Measurements from ENCODE around the gene C2orf68. TPM values are rescaled to one million over a fixed set of nuclear protein-coding genes. Genes with fewer than 3 reads are reported as not detected.
A peak's percentile ranks its signal among the peaks of the same experiment; 100 is the strongest.
"Not testable (repeated sequence)": the region's sequence is repeated elsewhere in the genome, so short reads cannot be mapped to it uniquely, and the experiment has no call there.

The C2orf68 gene
- polyA plus RNA-seq, 3 donors: 24.2 to 32.9 (median 30.7) TPM

DNA sequence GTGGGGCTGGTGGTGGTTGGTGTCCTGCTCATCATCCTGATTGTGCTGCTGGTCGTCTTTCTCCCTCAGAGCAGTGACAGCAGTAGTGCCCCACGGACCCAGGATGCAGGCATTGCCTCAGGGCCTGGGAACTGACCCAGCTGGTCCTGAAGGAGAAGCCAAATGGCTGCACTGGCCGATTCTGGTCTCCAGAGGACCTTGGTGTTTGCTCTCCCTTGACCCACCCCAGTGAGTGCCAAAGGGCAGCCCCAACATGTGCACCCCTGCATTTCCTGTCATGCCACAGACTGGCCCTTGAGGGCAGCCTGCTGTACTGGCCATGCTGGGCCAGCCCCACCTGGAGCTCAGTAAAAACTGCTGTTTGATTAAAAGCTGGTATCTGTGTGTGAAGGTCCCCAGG lies 18.8 kb downstream of the C2orf68 start:
- Histone ChIP-seq H3K9ac (ENCODE audit: insufficient read depth, low read length, poor library complexity, severe bottlenecking) (no peak overlapping the region), H3K4me3 (replicated peaks in 1 of 3; ENCODE audit: low read depth in 2 of 3, low read length in 3 of 3) (no peak overlapping the region), H3K9me3 (replicated peaks in 1 of 2; ENCODE audit: control insufficient read depth in 1 of 2, insufficient read depth in 1 of 2, low read length in 2 of 2) (no peaks in the 10 kb centered on the region), H2AFZ (ENCODE audit: insufficient read depth, low read depth, low read length, poor library complexity, severe bottlenecking) (no peak overlapping the region), H3K27ac (ENCODE audit: low read depth in 1 of 2, low read length in 2 of 2) (no peak overlapping the region), H4K20me1 (ENCODE audit: insufficient read depth, low read length) (peaks cover 16% of the 10 kb centered on the region), H3K4me1 (ENCODE audit: control insufficient read depth in 1 of 2, insufficient read depth in 2 of 2, low read length in 2 of 2) (peaks cover 65 to 71% of the 10 kb centered on the region in 2 donors), H3K79me2 (ENCODE audit: insufficient read depth, low read length) (peaks cover 79% of the 10 kb centered on the region), H3K4me2 (replicated peaks; ENCODE audit: extremely low read depth, low read length, poor library complexity, severe bottlenecking) (no peak overlapping the region), H3K27me3 (ENCODE audit: control insufficient read depth in 2 of 2, insufficient read depth in 2 of 2, low read length in 2 of 2) (no peaks in the 10 kb centered on the region), H3K36me3 (replicated peaks in 1 of 2; ENCODE audit: control insufficient read depth in 1 of 2, insufficient read depth in 2 of 2, low read length in 2 of 2) (peaks cover 12 to 19% of the 10 kb centered on the region in 2 donors)
- Mint-ChIP-seq H3K27me3 (ENCODE audit: low read depth in 3 of 3) (peaks cover 0 to 7% (median 0%) of the 10 kb centered on the region in 3 donors), H3K9me3 (peaks cover 0 to 2% (median 0%) of the 10 kb centered on the region in 7 donors), H3K27ac (peak overlapping the region in 2 of 7 donors; percentile 6 to 45), H3K4me1 (peaks cover 69% of the 10 kb centered on the region), H3K36me3 (peaks cover 27 to 32% of the 10 kb centered on the region in 2 donors), H3K4me3 (no peak overlapping the region)
- WGBS (ENCODE audit: insufficient coverage): 90% methylated on average over 3 of the region's 3 CpGs
- no peak for DNase-seq
- intact Hi-C loops (cut with micrococcal nuclease): no loop called here
- TF ChIP-seq, protein P1, sequence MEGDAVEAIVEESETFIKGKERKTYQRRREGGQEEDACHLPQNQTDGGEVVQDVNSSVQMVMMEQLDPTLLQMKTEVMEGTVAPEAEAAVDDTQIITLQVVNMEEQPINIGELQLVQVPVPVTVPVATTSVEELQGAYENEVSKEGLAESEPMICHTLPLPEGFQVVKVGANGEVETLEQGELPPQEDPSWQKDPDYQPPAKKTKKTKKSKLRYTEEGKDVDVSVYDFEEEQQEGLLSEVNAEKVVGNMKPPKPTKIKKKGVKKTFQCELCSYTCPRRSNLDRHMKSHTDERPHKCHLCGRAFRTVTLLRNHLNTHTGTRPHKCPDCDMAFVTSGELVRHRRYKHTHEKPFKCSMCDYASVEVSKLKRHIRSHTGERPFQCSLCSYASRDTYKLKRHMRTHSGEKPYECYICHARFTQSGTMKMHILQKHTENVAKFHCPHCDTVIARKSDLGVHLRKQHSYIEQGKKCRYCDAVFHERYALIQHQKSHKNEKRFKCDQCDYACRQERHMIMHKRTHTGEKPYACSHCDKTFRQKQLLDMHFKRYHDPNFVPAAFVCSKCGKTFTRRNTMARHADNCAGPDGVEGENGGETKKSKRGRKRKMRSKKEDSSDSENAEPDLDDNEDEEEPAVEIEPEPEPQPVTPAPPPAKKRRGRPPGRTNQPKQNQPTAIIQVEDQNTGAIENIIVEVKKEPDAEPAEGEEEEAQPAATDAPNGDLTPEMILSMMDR (IDR thresholded peaks at IDR 0.05): no peak

DNA sequence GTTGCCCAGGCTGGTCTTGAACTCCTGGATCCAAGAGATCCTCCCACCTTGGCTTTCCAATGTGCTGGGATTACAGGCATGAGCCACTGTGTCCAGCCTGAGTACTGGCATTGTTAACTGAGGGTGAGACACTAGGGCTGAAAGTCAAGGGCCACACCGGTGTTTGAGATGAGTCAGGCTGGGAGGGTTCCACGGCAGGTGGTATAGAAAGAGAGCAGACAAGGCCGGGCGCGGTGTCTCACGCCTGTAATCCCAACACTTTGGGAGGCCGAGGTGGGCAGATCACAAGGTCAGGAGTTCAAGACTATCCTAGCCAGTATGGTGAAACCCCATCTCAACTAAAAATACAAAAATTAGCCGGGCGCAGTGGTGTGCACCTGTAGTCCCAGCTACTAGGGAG lies 19.6 kb downstream of the C2orf68 start:
- H3K4me2 ChIP-seq (replicated peaks; ENCODE audit: extremely low read depth, low read length, poor library complexity, severe bottlenecking); H3K27me3 Mint-ChIP-seq (ENCODE audit: low read depth in 3 of 3); H2AFZ ChIP-seq (ENCODE audit: insufficient read depth, low read depth, low read length, poor library complexity, severe bottlenecking); H3K9ac ChIP-seq (ENCODE audit: insufficient read depth, low read length, poor library complexity, severe bottlenecking); H3K27ac ChIP-seq (ENCODE audit: low read depth in 1 of 2, low read length in 2 of 2); H3K27me3 ChIP-seq (ENCODE audit: control insufficient read depth in 2 of 2, insufficient read depth in 2 of 2, low read length in 2 of 2); DNase-seq; H3K4me3 ChIP-seq (replicated peaks in 1 of 3; ENCODE audit: low read depth in 2 of 3, low read length in 3 of 3); intact Hi-C loops (cut with micrococcal nuclease); H3K9me3 ChIP-seq (replicated peaks in 1 of 2; ENCODE audit: control insufficient read depth in 1 of 2, insufficient read depth in 1 of 2, low read length in 2 of 2); H3K4me3 Mint-ChIP-seq; H3K9me3 Mint-ChIP-seq: not testable (repeated sequence)
- peaks cover 77% of the 10 kb centered on the region for H3K4me1 Mint-ChIP-seq
- 93% methylated on average over 2 of the region's 9 CpGs for WGBS (ENCODE audit: insufficient coverage)
- H3K36me3 ChIP-seq (replicated peaks in 1 of 2; ENCODE audit: control insufficient read depth in 1 of 2, insufficient read depth in 2 of 2, low read length in 2 of 2): peaks cover 6 to 13% of the 10 kb centered on the region in 2 donors
- H3K27ac Mint-ChIP-seq: peak overlapping the region in 4 of 7 donors; percentile 46 to 90 (median 66)
- peaks cover 12% of the 10 kb centered on the region for H4K20me1 ChIP-seq (ENCODE audit: insufficient read depth, low read length)
- H3K79me2 ChIP-seq (ENCODE audit: insufficient read depth, low read length): peaks cover 75% of the 10 kb centered on the region
- peaks cover 21 to 25% of the 10 kb centered on the region in 2 donors for H3K36me3 Mint-ChIP-seq
- H3K4me1 ChIP-seq (ENCODE audit: control insufficient read depth in 1 of 2, insufficient read depth in 2 of 2, low read length in 2 of 2): peaks cover 73 to 78% of the 10 kb centered on the region in 2 donors

Measured in CD14-positive monocyte (primary cell).